Muscle of back (tissue), 11 donors: ENCODE data around the gene TMUB2. TPM values are rescaled to one million over a fixed set of nuclear protein-coding genes. Genes with fewer than 3 reads are reported as not detected.

Experiments used
- DNase-seq, 3 donors: peaks; one replicate each; pipeline versions ENCODE4 v3.0.0 to v3.0.0-alpha.2; 2013
- polyA plus RNA-seq, 10 donors: library from polyadenylated mRNA; unstranded; fragments of 120-200 nt; gene quantifications; one replicate each; pipeline ENCODE4 v1.2.1, GENCODE V29; 2013; ENCODE audit not compliant: insufficient read length in 10 of 10

The TMUB2 gene
- polyA plus RNA-seq, 10 donors, result 33.2 to 51.3 (median 40.6) TPM

DNA sequence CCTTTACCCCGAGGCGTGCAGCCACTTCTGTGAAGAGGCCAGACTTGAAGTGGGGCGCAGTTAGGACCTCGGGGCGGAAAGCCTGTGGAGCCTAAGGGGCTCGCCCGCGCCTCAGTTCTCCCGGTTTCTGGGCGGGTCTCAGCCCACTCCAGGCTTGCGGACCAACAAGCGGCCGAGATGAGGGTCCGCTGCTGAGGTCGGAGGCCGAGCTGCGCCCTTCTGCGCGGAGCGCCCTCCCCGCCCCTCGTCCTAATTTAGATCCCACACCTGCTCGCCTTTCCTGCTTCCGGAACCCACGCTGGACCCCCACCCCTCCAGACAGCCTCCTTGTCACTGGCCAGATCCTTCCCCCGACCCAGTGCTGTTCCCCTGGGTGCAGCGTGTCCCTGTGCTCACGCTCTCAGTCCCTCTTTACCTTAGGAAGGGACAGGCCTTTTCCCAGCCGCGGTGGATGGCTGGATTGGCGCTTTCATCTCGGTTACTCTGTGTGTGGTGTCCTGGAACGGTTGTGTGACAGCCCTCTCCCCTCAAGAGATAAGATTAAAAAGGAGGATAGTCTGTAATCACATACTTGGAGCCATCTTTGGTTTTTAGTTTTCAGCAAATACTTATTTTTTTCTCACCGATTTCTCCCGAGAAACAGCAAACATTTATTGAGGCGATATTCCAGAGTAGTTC is 13.8 kb downstream of the TMUB2 start:
- DNase-seq, result peak in 1 of 3 donors; percentile 48

DNA sequence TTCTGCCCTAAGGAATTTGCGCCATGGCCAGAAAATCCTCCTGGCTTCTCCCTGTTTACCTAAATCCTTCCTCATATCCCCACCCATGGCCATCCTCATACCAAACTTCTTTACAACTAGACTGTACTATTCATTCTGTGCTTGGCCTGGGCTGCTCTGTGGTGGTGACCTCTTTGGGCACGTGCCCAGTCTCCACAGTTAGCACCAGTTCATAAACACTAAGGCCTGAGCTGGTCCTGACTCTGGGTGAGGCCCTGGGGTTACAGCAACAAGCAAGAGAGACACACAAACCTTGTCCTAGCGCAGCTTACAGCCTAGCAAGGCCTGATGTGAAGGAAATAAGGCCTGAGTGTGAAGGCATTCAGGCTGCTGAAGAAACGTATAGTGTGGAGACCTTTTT is 16.0 kb downstream of the TMUB2 start:
- DNase-seq, result no peak

GRCh38 chr17:44203731-44204440 is 17.1 kb downstream of the TMUB2 start:
- peak in 1 of 3 donors; percentile 53 for DNase-seq

DNA sequence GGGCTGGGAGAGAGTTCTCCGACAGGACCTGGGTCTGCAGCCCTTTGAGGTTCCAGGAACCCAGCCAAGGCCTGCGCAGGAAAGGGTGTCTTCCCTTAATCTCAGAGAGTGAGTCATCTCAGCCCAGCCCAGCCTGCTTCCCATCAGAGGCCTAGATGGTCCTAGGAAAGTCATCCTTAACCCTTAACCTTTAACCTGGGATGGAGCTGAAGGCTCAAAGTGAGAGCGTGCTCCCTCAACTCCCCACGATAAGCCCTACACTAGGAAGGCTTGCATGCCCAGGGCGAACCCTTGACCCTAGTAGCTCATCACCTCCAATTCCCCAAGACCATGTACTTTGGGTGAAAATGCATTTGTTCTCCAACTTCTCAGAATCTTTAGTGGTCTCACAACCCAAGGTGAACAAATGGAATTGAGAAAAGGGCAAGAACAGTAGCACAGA is 17.7 kb downstream of the TMUB2 start:
- no peak for DNase-seq

DNA sequence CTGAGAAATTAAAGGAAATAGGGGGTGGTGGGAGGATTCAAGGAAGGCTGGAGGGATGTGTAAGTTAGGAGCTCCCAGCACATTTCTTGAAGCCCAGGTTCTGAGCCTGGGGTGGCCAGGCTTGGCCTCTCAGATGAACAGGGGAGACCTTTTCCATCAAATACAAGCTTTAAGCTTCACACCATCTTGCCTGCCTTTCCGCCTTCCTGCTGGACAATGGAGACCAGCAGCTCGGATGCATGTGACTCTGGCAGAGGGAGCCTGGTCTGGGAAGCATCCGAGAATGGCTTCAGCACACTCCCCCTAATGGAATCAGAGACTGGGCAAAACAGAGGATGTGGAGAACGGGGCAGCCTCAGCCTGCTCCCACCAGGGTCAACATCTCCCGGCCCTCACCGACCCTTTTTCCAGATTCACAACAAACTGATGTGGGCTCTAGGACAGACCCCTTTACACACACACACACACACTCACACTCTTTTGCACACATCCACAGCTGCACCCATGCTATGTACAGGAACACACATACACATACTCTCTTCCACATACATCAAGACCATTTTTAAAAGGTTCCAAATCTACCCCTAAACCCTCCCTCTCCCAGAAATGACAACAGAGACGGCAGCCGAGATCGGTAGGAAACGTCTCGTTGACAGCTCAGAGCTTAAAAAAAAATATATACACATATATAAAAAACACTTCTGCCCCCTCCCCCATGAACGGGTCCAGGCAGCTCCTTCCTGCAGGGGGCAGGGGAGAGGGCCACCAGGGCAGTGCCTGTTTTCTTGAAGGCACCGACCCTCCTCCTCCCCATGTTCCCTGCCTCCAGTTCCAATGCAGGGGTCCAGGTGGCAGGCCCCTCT is 19.4 kb downstream of the TMUB2 start:
- no peak for DNase-seq

DNA sequence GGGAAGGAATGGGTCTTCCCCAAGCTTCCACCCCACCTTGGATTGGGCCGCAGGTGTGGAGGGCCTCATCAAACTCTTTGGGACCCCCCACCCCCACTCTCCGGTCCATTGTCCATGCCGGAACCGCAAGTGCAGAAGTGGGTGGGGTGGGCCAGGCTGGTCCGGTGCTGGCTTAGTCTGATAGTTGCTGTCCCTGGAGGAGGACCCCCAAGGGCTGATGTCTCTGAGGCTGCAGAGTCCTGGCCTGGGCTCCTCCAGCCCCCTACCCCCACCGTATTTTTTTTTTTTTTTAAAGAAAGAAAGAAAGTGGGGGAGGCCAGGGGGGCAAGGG is 20.0 kb downstream of the TMUB2 start:
- no peak for DNase-seq

- DNase-seq, result no peak
Observed at GRCh38 chr17:44207319-44207718, 20.5 kb downstream of the TMUB2 start.

GRCh38 chr17:44207743-44208142 is 21.0 kb downstream of the TMUB2 start:
- DNase-seq, result peak in 1 of 3 donors; percentile 11

- DNase-seq, result no peak
Observed at GRCh38 chr17:44209786-44210341, 23.1 kb downstream of the TMUB2 start.

- peak; percentile 84 to 93 (median 90) for DNase-seq
Observed at GRCh38 chr17:44210342-44211192, 23.8 kb downstream of the TMUB2 start.

GRCh38 chr17:44211281-44212265 is 24.8 kb downstream of the TMUB2 start:
- DNase-seq, result peak in 1 of 3 donors; percentile 10

- DNase-seq, result peak in 1 of 3 donors; percentile 18
Observed at GRCh38 chr17:44212507-44213402, 26.0 kb downstream of the TMUB2 start.

DNA sequence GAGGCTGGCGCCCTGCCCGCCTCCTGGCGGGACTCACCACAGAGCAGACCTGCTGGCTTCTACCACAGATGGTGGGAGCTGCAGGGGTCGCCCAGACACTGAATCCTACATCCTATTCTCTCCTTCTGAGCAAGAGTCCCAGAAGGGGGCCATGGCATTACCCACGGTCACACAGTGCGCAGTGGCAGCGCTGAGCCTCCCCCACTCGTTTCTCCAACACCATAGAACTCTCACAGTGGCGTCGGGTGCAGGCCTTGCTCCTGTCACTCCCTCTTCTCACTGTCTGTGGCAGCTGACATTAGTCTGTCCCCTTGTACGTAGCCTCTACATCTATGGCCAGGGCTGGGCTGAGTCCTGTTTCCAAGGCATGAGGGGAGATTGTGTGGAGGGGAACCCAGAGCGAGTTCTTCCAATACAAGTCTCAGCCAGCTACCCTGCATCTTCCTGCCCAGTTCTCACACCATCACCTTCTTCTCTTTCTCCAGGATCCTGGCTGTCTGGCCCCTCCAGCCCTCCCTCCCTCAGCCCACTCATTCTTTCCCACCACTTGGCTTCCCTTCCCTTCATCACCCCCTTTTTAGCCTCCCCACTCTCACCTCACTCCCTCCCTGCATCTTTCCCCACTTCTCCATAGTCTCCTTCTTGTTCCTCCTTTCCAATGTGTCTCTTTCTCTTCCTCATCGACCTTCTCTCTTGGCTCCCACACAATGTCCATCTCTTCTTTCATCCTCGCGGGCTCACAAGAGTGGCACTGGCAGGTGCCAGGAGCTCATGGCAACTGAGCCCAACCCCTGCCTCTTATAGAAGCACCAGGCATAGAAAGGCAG is 26.8 kb downstream of the TMUB2 start:
- peak in 1 of 3 donors; percentile 9 for DNase-seq

DNA sequence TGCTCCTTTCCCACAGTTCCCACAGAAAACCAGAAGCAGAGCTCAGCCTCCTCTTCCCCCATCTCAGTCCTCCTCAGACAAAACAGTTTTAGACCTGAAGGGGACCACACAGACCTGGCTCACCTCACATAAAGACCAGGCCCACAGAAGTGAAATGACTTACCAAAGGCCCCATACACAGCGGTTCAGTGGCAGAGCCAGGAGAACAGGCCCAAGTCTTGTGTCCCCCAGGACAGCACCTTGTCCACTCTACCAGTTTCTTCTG is 27.4 kb downstream of the TMUB2 start:
- DNase-seq, result no peak

DNA sequence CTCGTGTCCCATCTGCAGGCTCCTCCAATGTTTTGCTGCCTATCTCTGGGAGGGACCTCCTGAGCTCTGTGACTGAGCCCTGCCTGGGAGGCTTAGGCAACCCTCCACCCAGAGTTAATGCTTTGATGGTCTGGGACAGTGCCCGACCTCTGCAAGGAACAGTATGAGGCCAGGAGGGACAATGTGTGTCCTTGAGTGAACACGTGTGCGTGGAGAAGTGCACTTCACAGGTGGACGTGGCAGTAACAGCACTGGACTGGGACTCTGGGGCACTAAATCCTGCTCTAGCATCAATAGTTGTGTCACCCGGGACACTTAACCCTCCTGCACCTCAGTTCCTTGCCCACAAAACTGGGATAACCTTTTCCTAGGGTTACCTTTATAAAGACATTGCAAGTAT is 28.1 kb downstream of the TMUB2 start:
- peak in 1 of 3 donors; percentile 0 for DNase-seq

- DNase-seq, result no peak
Observed at GRCh38 chr17:44216173-44216572, 29.4 kb downstream of the TMUB2 start.

DNA sequence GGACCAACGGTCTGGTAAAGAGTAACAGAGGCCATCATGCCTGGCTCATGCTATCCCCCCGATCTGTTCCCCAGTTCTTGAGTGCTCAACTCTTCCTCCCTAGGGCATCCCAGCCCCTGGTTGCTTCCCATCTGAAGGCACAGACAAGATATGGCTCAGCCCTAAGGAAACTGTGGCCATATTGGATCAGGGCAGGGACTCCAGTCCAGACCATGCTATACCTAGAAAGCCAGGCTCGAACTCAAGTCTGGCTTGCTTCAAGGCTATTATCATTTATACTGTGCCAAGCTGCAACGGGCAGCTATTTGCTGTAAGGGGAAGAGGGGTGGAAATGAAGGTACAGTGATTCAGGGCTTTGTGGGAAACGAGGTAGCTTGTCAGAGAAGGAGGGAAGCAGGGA is 29.9 kb downstream of the TMUB2 start:
- no peak for DNase-seq

- DNase-seq, result no peak
Observed at GRCh38 chr17:44217738-44218343, 31.1 kb downstream of the TMUB2 start.
